ENCODE results near the gene ATXN7.

Gene ATXN7

GRCh38 chr3:63863150-63864007 lies at the start of gene ATXN7, which contains the start of gene THOC7:
Gene ATXN7 (plus strand): TSS chr3:63863867. CDS start chr3:63912599, 48,732 bp downstream.
Gene THOC7 (minus strand): TSS chr3:63863805. CDS start chr3:63863790, 15 bp downstream.
- DNase-seq (ENCODE audit: low read depth in 3 of 3): peak; percentile 35 to 43 (median 43)

GRCh38 chr3:63814237-63814636 lies 49.4 kb upstream of the ATXN7 start:
- no peak for DNase-seq (ENCODE audit: low read depth in 3 of 3)

GRCh38 chr3:63817225-63817624 lies 46.4 kb upstream of the ATXN7 start:
- DNase-seq (ENCODE audit: low read depth in 3 of 3): no peak

- peak; percentile 19 to 45 (median 41) for DNase-seq (ENCODE audit: low read depth in 3 of 3)
These were observed 45.2 kb upstream of the ATXN7 start for GRCh38 chr3:63818282-63819150.

- DNase-seq (ENCODE audit: low read depth in 3 of 3): no peak
These were observed 44.6 kb upstream of the ATXN7 start, which contains the start of gene C3orf49 for GRCh38 chr3:63819151-63819398. Gene C3orf49 (plus strand): TSS chr3:63819299. CDS start chr3:63819472, 173 bp downstream.

GRCh38 chr3:63824309-63824708 lies 39.4 kb upstream of the ATXN7 start:
- no peak for DNase-seq (ENCODE audit: low read depth in 3 of 3)

- no peak for DNase-seq (ENCODE audit: low read depth in 3 of 3)
These were observed 33.1 kb upstream of the ATXN7 start for GRCh38 chr3:63830526-63830925.

GRCh38 chr3:63832395-63832794 lies 31.3 kb upstream of the ATXN7 start:
- DNase-seq (ENCODE audit: low read depth in 3 of 3): no peak

- no peak for DNase-seq (ENCODE audit: low read depth in 3 of 3)
These were observed 22.0 kb upstream of the ATXN7 start for GRCh38 chr3:63841704-63842103.

- no peak for DNase-seq (ENCODE audit: low read depth in 3 of 3)
These were observed 21.5 kb upstream of the ATXN7 start for GRCh38 chr3:63842127-63842526.

- DNase-seq (ENCODE audit: low read depth in 3 of 3): no peak
These were observed 18.5 kb upstream of the ATXN7 start for GRCh38 chr3:63845215-63845614.

GRCh38 chr3:63847718-63848450 lies 15.8 kb upstream of the ATXN7 start:
- no peak for DNase-seq (ENCODE audit: low read depth in 3 of 3)

- DNase-seq (ENCODE audit: low read depth in 3 of 3): no peak
These were observed 14.5 kb upstream of the ATXN7 start for GRCh38 chr3:63849175-63849574.

- DNase-seq (ENCODE audit: low read depth in 3 of 3): no peak
These were observed 12.4 kb upstream of the ATXN7 start for GRCh38 chr3:63851287-63851686.

- DNase-seq (ENCODE audit: low read depth in 3 of 3): no peak
These were observed 10.6 kb upstream of the ATXN7 start for GRCh38 chr3:63853106-63853505.

- no peak for DNase-seq (ENCODE audit: low read depth in 3 of 3)
These were observed 8.2 kb upstream of the ATXN7 start for GRCh38 chr3:63855333-63855940.

GRCh38 chr3:63857311-63857710 lies 6.4 kb upstream of the ATXN7 start:
- no peak for DNase-seq (ENCODE audit: low read depth in 3 of 3)

GRCh38 chr3:63860776-63861175 lies 2.9 kb upstream of the ATXN7 start:
- no peak for DNase-seq (ENCODE audit: low read depth in 3 of 3)

GRCh38 chr3:63861306-63861705 lies 2.4 kb upstream of the ATXN7 start:
- no peak for DNase-seq (ENCODE audit: low read depth in 3 of 3)

GRCh38 chr3:63862804-63863149 lies 890 bp upstream of the ATXN7 start:
- no peak for DNase-seq (ENCODE audit: low read depth in 3 of 3)
